Lower lobe of right lung (tissue), 2 donors: ENCODE data around the gene HMCN2. TPM values are rescaled to one million over a fixed set of nuclear protein-coding genes. Genes with fewer than 3 reads are reported as not detected.

Source experiments
- ATAC-seq, 2 donors: fragments of 200-7000 bp; cut with Tn5 transposase; one replicate each; pipeline ENCODE4 v1.9.1; 2020 to 2022; ENCODE audit warnings: mild to moderate bottlenecking in 2 of 2, moderate library complexity in 2 of 2
- DNase-seq: peaks from one replicate; pipeline ENCODE4 v3.0.0-alpha.2; 2020
- H3K27ac ChIP-seq: fragments of 200-600 bp; one replicate; pipeline ENCODE4 v1.8.0; 2022
- H3K27me3 ChIP-seq: fragments of 200-600 bp; one replicate; pipeline ENCODE4 v1.8.0; 2022; ENCODE audit warnings: low read depth
- H3K36me3 ChIP-seq: fragments of 200-600 bp; one replicate; pipeline ENCODE4 v1.8.0; 2022; ENCODE audit warnings: mild to moderate bottlenecking
- H3K4me1 ChIP-seq: fragments of 200-600 bp; one replicate; pipeline ENCODE4 v1.8.0; 2022
- H3K4me3 ChIP-seq: fragments of 200-600 bp; one replicate; pipeline ENCODE4 v1.8.0; 2022; ENCODE audit warnings: mild to moderate bottlenecking
- H3K9me3 ChIP-seq: fragments of 200-600 bp; one replicate; pipeline ENCODE4 v1.8.0; 2022
- CTCF ChIP-seq: fragments of 200-600 bp; IDR thresholded peaks from one replicate; pipeline ENCODE4 v1.8.0; 2022; ENCODE audit warnings: antibody characterized with exemption, mild to moderate bottlenecking
- intact Hi-C: fragments of 100-400 bp; cut with DNase I; formaldehyde crosslinking; loops from one replicate; pipeline ENCODE4 v1.11.0; 2022
- total RNA-seq: library from RNA; stranded (reverse); fragmentation: NEBNext Ultra II Directional; extraction: Animal tissue kit (Norgen Biotek cat#: 25700); gene quantifications from one replicate; pipeline ENCODE4 v1.2.1, GENCODE V29; 2021
- donor health status: DM: no; HTN: yes; CAD: no; lungs with severe emphysema.

Gene HMCN2
- total RNA-seq, 1 donor from 2014 or later, result 4.7 TPM

- no peak for TF ChIP-seq CTCF
- Histone ChIP-seq H3K27ac (no peak overlapping the region), H3K27me3 (no peaks in the 10 kb centered on the region), H3K4me1 (no peaks in the 10 kb centered on the region), H3K4me3 (no peak overlapping the region), H3K9me3 (no peaks in the 10 kb centered on the region), H3K36me3 (no peaks in the 10 kb centered on the region)
- DNase-seq (no peak), ATAC-seq (no peak)
- intact Hi-C loops, result no loop called here
Measured at GRCh38 chr9:130341128-130341527, 75.6 kb downstream of the HMCN2 start.

GRCh38 chr9:130341839-130342713 is 76.5 kb downstream of the HMCN2 start:
- Histone ChIP-seq H3K36me3 (no peaks in the 10 kb centered on the region), H3K27me3 (no peaks in the 10 kb centered on the region), H3K9me3 (no peaks in the 10 kb centered on the region), H3K27ac (no peak overlapping the region), H3K4me3 (no peak overlapping the region), H3K4me1 (no peaks in the 10 kb centered on the region)
- intact Hi-C loops, result no loop called here
- no peak for ATAC-seq
- DNase-seq, result no peak
- no peak for TF ChIP-seq CTCF

- no peaks in the 10 kb centered on the region for H3K36me3 ChIP-seq
- no peak overlapping the region for H3K4me3 ChIP-seq
- intact Hi-C loops, result no loop called here
- no peaks in the 10 kb centered on the region for H3K9me3 ChIP-seq
- no peak for TF ChIP-seq CTCF
- no peaks in the 10 kb centered on the region for H3K4me1 ChIP-seq
- DNase-seq (no peak), ATAC-seq (no peak)
- H3K27ac ChIP-seq, result no peak overlapping the region
- H3K27me3 ChIP-seq, result peaks cover under 1% of the 10 kb centered on the region
Measured at GRCh38 chr9:130342714-130343085, 77.1 kb downstream of the HMCN2 start.

GRCh38 chr9:130343445-130343918 is 77.9 kb downstream of the HMCN2 start:
- intact Hi-C loops, result no loop called here
- no peak overlapping the region for H3K27ac ChIP-seq
- H3K4me1 ChIP-seq, result no peaks in the 10 kb centered on the region
- no peaks in the 10 kb centered on the region for H3K9me3 ChIP-seq
- ATAC-seq, result no peak
- no peak for DNase-seq
- no peaks in the 10 kb centered on the region for H3K36me3 ChIP-seq
- H3K27me3 ChIP-seq, result peaks cover 5% of the 10 kb centered on the region
- no peak overlapping the region for H3K4me3 ChIP-seq
- TF ChIP-seq CTCF, result peak; percentile 71

- ATAC-seq (no peak), DNase-seq (no peak)
- H3K27me3 ChIP-seq, result peaks cover 5% of the 10 kb centered on the region
- no peaks in the 10 kb centered on the region for H3K36me3 ChIP-seq
- H3K4me1 ChIP-seq, result no peaks in the 10 kb centered on the region
- no peak overlapping the region for H3K27ac ChIP-seq
- no peaks in the 10 kb centered on the region for H3K9me3 ChIP-seq
- no peak for TF ChIP-seq CTCF
- no peak overlapping the region for H3K4me3 ChIP-seq
- intact Hi-C loops, result no loop called here
Measured at GRCh38 chr9:130344366-130344765, 78.8 kb downstream of the HMCN2 start.
